Thymus (tissue), 11 donors: Measurements from ENCODE around the gene RAD51AP1. TPM values are rescaled to one million over a fixed set of nuclear protein-coding genes. Genes with fewer than 3 reads are reported as not detected.

Source experiments
- DNase-seq, 9 donors: peaks; one replicate each; pipeline ENCODE4 v3.0.0-alpha.2; 2013; ENCODE audit warnings: low spot score in 9 of 9, low read depth in 6 of 9, missing footprints in 1 of 9
- H3K27ac ChIP-seq, 2 donors: one replicate each; pipeline ENCODE4 v1.5.1; 2013; ENCODE audit warnings: control low read depth in 1 of 2, low read depth in 1 of 2, low read length in 1 of 2, mild to moderate bottlenecking in 1 of 2, moderate library complexity in 1 of 2
- H3K27me3 ChIP-seq, 2 donors: one replicate each; pipeline ENCODE4 v1.5.1; 2013; ENCODE audit warnings: low read length in 1 of 2; ENCODE audit not compliant: control insufficient read depth in 2 of 2, insufficient read depth in 1 of 2
- H3K36me3 ChIP-seq, 2 donors: one replicate each; pipeline ENCODE4 v1.5.1; 2013; ENCODE audit warnings: low read length in 1 of 2, mild to moderate bottlenecking in 1 of 2, moderate library complexity in 1 of 2; ENCODE audit not compliant: control insufficient read depth in 2 of 2, insufficient read depth in 2 of 2
- H3K4me1 ChIP-seq, 2 donors: one replicate each; pipeline ENCODE4 v1.5.1; 2013; ENCODE audit warnings: low read length in 2 of 2; ENCODE audit not compliant: control insufficient read depth in 2 of 2, insufficient read depth in 2 of 2
- H3K4me3 ChIP-seq, 2 donors: one replicate each; pipeline ENCODE4 v1.5.1; 2013; ENCODE audit warnings: low read length in 2 of 2, control low read depth in 1 of 2, mild to moderate bottlenecking in 1 of 2
- H3K9me3 ChIP-seq, 2 donors: one replicate each; pipeline ENCODE4 v1.5.1; 2013; ENCODE audit warnings: low read length in 1 of 2, mild to moderate bottlenecking in 1 of 2; ENCODE audit not compliant: control insufficient read depth in 2 of 2, insufficient read depth in 1 of 2
- WGBS: extraction: QIAGEN DNeasy Blood & Tissue Kit; methylation state at CpG from one replicate; pipeline ENCODE4 v1.1.7; 2013; 5-methylcytosine and 5-hydroxymethylcytosine counted together
- polyA plus RNA-seq: library from polyadenylated mRNA; stranded (reverse); fragments of 200-250 nt; gene quantifications from one replicate; pipeline ENCODE4 v1.2.3, GENCODE V29; 2013
- total RNA-seq: library from RNA; stranded (reverse); fragments of 120-200 nt; gene quantifications from one replicate; pipeline ENCODE4 v1.2.4, GENCODE V29; 2013
- donor health status: healthy.

Gene RAD51AP1
- total and polyA plus RNA-seq, 2 donors, result 3.4 to 39.5 TPM

GRCh38 chr12:4535871-4536270 is 2.8 kb upstream of the RAD51AP1 start:
- no peak overlapping the region for H3K4me3 ChIP-seq
- H3K4me1 ChIP-seq, result peaks cover 8 to 23% of the 10 kb centered on the region in 2 donors
- H3K36me3 ChIP-seq, result peaks cover 10 to 19% of the 10 kb centered on the region in 2 donors
- no peak for DNase-seq
- no peaks in the 10 kb centered on the region for H3K27me3 ChIP-seq
- H3K27ac ChIP-seq, result no peak overlapping the region
- WGBS, result 96% methylated on average over 2 of the region's 2 CpGs
- no peaks in the 10 kb centered on the region for H3K9me3 ChIP-seq

GRCh38 chr12:4539167-4539870 is 629 bp downstream of the RAD51AP1 start:
- Histone ChIP-seq H3K4me1 (peaks cover 8 to 14% of the 10 kb centered on the region in 2 donors), H3K27ac (peak overlapping the region in 1 of 2 donors; percentile 71), H3K27me3 (no peaks in the 10 kb centered on the region), H3K4me3 (peak overlapping the region; percentile 88 to 96), H3K9me3 (no peaks in the 10 kb centered on the region), H3K36me3 (peaks cover 2 to 12% of the 10 kb centered on the region in 2 donors)
- WGBS, result 22% methylated on average over 16 of the region's 16 CpGs
- DNase-seq, result peak in 1 of 9 donors; percentile 10

GRCh38 chr12:4540170-4540569 is 1.5 kb downstream of the RAD51AP1 start:
- Histone ChIP-seq H3K4me1 (peaks cover 8 to 14% of the 10 kb centered on the region in 2 donors), H3K27me3 (no peaks in the 10 kb centered on the region), H3K27ac (no peak overlapping the region), H3K36me3 (peaks cover 0 to 15% of the 10 kb centered on the region in 2 donors), H3K9me3 (no peaks in the 10 kb centered on the region), H3K4me3 (peak overlapping the region; percentile 88 to 96)
- DNase-seq, result no peak
- 96% methylated on average over 3 of the region's 3 CpGs for WGBS

GRCh38 chr12:4540638-4541037 is 1.9 kb downstream of the RAD51AP1 start:
- WGBS, result 9% methylated on average over 2 of the region's 2 CpGs
- no peak overlapping the region for H3K4me3 ChIP-seq
- no peak overlapping the region for H3K27ac ChIP-seq
- peaks cover 0 to 18% of the 10 kb centered on the region in 2 donors for H3K36me3 ChIP-seq
- H3K9me3 ChIP-seq, result no peaks in the 10 kb centered on the region
- H3K4me1 ChIP-seq, result peaks cover 8 to 14% of the 10 kb centered on the region in 2 donors
- no peaks in the 10 kb centered on the region for H3K27me3 ChIP-seq
- no peak for DNase-seq

GRCh38 chr12:4545195-4545594 is 6.5 kb downstream of the RAD51AP1 start:
- Histone ChIP-seq H3K4me1 (peaks cover 0 to 2% of the 10 kb centered on the region in 2 donors), H3K36me3 (peaks cover 12 to 53% of the 10 kb centered on the region in 2 donors), H3K9me3 (no peaks in the 10 kb centered on the region), H3K27me3 (no peaks in the 10 kb centered on the region), H3K4me3 (no peak overlapping the region), H3K27ac (no peak overlapping the region)
- DNase-seq, result no peak
- WGBS, result 95% methylated on average over 1 of the region's 1 CpG

GRCh38 chr12:4552191-4552590 is 13.5 kb downstream of the RAD51AP1 start:
- WGBS, result 99% methylated on average over 1 of the region's 1 CpG
- no peaks in the 10 kb centered on the region for H3K4me1 ChIP-seq
- DNase-seq, result no peak

GRCh38 chr12:4553943-4554342 is 15.3 kb downstream of the RAD51AP1 start:
- WGBS, result 99% methylated on average over 4 of the region's 4 CpGs
- no peak for DNase-seq
- no peaks in the 10 kb centered on the region for H3K27me3 ChIP-seq
- no peaks in the 10 kb centered on the region for H3K4me1 ChIP-seq
- H3K9me3 ChIP-seq, result no peaks in the 10 kb centered on the region
- H3K36me3 ChIP-seq, result peaks cover 24 to 49% of the 10 kb centered on the region in 2 donors
- H3K4me3 ChIP-seq, result no peak overlapping the region
- H3K27ac ChIP-seq, result no peak overlapping the region

More at GRCh38 chr12:4552191-4552590, 13.5 kb downstream of the RAD51AP1 start:
- Histone ChIP-seq H3K4me3 (no peak overlapping the region), H3K27me3 (no peaks in the 10 kb centered on the region), H3K36me3 (peaks cover 27 to 62% of the 10 kb centered on the region in 2 donors), H3K9me3 (no peaks in the 10 kb centered on the region), H3K27ac (no peak overlapping the region)

GRCh38 chr12:4555804-4556203 is 17.1 kb downstream of the RAD51AP1 start:
- Histone ChIP-seq H3K9me3 (no peaks in the 10 kb centered on the region), H3K27me3 (no peaks in the 10 kb centered on the region), H3K4me1 (no peaks in the 10 kb centered on the region), H3K4me3 (no peak overlapping the region), H3K36me3 (peaks cover 17 to 32% of the 10 kb centered on the region in 2 donors), H3K27ac (no peak overlapping the region)
- DNase-seq, result no peak
- WGBS, result 100% methylated on average over 2 of the region's 2 CpGs

GRCh38 chr12:4556735-4557530 is 18.2 kb downstream of the RAD51AP1 start:
- Histone ChIP-seq H3K27me3 (peaks cover 0 to under 1% of the 10 kb centered on the region in 2 donors), H3K36me3 (peaks cover 21 to 29% of the 10 kb centered on the region in 2 donors), H3K4me3 (no peak overlapping the region), H3K9me3 (no peaks in the 10 kb centered on the region), H3K4me1 (peaks cover 0 to 4% of the 10 kb centered on the region in 2 donors), H3K27ac (no peak overlapping the region)
- DNase-seq, result no peak
- 98% methylated on average over 2 of the region's 2 CpGs for WGBS
